Activated CD8-positive, alpha-beta memory T cell treated with anti-CD3 and anti-CD28 coated beads, Interleukin-2, amount 50 U/mL, for 1 hour (primary cell): ENCODE measurements around the gene MS4A7.
"Not testable (repeated sequence)": the region's sequence is repeated elsewhere in the genome, so short reads cannot be mapped to it uniquely, and the experiment has no call there.

Experiments
- DNase-seq: peaks from one replicate; pipeline ENCODE4 v3.0.0-alpha.2; 2020; ENCODE audit errors: extremely low read depth

The MS4A7 gene, protein sequence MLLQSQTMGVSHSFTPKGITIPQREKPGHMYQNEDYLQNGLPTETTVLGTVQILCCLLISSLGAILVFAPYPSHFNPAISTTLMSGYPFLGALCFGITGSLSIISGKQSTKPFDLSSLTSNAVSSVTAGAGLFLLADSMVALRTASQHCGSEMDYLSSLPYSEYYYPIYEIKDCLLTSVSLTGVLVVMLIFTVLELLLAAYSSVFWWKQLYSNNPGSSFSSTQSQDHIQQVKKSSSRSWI

DNA sequence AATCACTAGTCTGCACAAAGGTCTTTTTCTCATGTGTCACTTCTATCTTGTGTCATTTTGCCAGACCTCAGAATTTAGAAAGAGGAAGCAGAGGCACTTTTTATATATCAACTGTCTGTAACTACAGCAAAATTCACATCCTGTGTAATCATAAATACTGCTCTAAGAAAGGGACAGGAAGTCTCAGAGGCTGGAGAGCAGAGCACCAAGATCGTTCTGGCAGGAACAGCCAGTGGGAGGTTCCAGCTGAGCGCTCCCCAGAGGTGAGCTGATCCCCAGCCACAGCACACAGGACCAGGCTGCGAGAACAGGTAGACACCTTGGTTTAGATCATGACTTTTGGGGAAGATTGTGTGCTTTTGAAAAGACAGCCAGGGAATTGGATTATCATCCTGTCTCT lies at the start of gene MS4A7:
TSS of gene MS4A7 (plus strand) at position 179 of the 400 bp plus-strand sequence. CDS start 4,610 bp downstream, outside the sequence.
- DNase-seq, result no peak

DNA sequence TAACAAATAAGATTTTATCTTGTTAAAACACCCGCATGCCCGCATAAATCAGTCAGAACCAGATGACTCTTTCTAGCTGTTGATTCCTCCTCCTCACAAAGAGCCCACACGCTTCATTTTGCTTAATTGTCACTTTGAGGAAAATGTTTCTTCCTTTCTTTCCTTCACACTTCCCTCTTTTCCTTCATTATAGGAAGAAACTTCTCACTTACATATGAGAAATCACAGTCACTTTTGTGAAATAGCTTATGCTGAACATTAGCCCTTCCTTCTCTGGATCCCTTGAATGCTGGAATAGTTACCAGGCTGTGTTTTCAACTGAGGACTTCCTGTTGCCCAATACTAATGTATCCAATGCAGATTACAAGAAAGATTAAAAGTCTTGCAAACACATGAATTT lies 45.5 kb upstream of the MS4A7 start:
- no peak for DNase-seq

DNA sequence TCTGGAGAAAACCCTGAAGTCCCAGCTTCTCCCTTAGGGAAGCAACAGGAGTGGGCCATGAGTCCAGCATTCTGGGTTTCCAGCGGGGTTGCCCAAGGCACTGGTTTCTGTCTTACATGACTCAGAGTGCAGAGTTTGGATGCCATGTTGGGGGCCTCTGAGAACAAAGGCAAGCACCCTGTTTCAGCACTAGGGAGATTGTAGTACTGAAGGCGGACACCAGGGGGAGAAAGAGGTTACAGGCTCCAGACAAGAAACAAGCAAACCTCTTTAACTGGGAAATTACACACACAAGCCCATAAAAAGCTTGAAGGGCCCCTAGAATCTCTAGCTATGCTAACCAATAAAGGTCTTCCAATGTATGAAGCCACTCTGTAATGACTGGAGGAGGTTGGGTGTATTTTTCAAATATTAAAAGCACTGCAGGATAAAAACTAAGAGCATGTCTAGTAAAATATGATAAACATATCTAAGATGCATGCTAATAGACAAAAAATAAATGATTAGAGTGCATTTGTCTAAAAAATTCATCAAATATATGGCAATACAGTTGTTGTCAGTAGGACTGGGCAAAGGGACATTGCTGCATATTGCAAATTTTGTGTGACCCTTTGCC lies 44.2 kb upstream of the MS4A7 start:
- no peak for DNase-seq

DNA sequence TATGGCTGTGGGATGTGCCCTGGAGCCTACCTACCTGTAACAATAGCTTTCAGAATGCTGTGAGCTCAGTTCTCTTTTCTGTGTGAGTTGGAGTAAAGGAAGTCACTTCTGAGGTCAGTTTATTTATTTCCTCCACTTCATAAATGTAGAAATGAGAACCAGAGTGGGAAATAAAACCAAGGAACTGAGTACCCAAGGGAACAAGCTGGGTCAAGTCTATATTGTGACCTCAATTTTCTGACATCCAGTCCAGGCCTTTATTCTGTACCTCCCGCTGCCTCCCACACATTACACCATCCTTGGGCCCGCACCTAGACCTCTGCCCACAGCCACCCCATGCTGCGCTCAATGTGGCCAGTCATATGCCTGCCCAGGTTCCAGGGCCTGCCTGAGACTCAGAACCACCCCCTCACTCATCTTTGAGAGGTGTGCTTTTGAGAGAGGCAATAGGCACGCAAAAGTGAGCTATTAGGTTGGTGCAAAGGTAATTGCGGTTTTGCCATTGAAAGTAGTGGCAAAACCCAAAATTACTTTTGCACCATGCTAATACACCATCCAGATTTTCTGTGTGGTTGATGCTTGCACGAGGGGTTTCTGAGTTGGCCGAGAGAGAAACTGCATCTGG lies 41.5 kb upstream of the MS4A7 start:
- no peak for DNase-seq

DNA sequence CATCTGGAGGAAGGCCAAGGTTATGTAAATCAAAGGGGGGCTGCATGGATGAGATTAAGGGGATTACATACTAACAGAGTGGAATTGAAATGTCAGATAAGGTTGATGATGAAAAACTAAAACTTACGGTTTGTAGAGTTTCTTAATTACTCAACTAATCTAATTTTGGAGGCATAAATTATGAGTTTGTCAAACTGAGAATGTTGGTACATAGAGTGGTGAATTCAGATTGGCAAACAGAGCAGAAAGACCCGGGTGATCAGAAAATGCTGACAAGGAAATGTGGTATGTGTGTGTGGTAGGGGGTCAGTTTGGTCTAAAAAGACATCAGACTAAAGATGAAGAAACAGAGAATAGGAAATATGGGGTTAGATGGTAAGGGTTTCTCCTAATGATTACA lies 40.3 kb upstream of the MS4A7 start:
- DNase-seq, result no peak

DNA sequence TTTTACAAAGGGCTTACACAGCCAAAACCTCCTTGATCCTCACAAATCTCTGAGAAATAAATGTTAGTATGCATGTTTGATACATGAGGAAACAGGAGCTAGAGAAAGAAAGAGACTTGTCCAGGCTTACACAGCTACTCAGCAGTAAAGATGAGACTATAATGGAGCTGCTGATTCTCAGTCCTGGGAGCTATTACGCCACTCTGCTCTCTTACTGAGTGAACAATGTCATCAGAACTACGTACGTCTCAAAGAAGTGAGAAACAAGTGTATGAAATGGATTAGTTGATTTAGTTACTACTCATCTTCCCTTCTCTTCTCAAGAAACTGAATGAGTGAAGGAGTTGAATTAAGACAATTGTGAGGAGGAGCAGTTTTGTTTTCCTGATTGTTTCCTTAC lies 39.0 kb upstream of the MS4A7 start:
- DNase-seq, result no peak

DNA sequence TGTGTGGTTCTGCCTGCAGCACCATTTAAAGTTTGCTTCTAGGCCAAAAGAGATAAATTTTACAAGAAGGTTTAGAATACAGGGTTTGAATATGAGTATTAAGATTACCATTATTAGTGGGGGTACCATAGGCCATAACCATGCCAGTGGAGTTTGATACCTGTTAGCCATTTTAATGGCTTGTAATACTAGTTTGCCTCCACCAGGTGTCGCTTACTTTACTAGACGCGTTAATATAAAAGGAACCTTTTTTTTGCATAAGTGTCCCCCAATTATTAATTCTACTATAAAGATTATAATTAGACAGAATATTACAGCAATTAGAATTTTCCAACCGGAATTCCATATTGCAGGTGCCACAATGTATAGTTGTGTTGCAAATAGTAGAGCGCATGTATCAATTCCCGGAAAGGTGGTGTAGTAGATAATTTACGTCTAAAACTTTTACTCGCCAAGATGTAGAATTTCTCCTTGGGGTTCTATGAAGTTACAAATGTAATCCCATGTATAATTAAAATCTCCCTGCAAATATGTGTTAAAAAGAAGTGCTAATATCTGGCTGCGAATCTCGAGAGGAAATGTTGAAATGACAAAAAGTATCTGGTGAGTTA lies 35.1 kb upstream of the MS4A7 start:
- no peak for DNase-seq

DNA sequence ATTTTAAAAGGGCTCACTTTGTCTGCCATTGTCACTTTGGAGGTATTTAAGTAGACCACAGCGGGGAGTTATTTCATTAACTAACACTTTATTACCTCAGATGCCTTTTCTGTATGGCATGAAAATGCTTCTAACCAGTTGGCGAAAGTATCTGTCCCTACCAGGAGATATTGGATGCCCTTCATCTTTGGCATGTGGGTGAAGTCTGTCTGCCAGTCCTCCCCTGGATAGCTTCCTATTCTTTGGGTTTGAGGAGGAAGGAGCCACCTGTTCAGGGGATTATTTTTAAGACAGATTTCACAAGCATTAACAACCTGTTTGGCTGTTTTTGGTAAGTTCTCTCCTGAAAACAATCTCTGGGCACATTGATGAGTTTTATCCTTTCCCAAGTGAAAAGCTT lies 34.2 kb upstream of the MS4A7 start:
- no peak for DNase-seq

DNA sequence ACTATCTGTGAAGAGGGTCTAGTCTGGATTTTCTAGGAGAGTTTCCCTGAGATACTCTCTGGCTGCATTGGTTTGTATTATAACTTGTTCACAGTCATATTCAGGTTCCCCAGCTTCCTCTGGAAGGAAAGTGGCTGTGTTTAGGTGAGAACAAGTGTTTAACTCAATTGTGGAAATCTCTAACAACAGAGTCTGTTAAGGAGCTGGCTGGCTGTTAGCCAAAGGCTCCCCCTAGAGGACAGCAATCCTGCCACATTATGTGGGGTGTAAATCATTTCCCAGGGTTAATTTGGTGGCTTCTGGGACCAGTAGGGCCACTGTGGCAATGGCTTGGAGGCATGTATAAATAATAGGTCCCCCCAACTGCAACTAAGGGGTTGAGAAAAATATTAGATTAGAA lies 32.8 kb upstream of the MS4A7 start:
- no peak for DNase-seq

DNA sequence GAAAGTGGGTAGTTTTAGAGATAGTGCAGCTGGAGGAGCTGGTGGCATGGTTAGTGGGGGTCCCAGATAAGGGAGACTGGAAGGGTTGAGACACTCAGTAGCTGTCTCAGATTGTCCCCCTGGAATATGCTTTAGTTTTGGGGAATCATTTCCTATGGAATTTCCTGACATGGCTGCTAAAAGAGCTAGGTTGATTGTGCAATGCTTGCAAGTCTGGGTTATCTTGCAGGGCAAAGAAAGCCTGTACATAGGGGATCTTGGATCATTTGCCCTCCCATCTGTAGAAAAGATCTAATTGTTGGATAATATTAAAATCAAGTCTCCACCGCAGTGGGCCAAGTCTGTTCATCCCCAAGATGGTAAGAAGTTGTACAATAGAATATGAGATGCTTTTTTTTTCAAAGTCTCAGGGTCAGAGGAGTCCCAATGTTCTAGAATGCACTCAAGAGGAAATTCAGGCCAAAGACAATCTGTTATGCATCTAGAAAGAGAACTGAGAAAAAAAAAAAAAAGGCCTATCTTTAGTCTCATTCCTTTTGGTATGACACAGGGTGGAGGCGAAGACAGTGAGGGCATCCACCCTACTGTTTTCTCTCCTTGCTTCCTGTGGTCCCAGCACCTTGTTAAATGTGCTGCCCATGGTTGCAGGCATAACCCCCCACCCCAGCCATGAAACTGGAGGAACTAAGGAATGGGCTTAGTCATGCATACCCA lies 31.1 kb upstream of the MS4A7 start:
- no peak for DNase-seq

DNA sequence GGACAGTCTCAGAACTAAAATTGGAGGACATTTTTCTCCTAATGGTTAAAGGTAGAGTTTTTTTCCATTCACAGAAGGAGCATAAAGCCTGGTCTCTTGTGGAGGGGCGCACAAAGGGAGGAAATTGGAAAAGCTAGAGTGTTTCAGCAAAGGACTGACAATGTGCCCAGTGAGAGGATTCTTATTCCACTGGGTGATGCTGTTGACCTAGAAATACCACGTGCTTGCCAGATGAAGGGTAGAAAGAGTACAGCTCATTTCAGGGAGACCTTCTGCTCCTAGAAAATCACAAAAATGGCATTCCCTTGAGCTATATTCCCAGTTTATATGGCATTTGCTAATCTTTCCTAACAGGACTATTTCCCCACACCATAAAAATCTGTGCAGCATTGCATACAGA lies 30.2 kb upstream of the MS4A7 start:
- no peak for DNase-seq

DNA sequence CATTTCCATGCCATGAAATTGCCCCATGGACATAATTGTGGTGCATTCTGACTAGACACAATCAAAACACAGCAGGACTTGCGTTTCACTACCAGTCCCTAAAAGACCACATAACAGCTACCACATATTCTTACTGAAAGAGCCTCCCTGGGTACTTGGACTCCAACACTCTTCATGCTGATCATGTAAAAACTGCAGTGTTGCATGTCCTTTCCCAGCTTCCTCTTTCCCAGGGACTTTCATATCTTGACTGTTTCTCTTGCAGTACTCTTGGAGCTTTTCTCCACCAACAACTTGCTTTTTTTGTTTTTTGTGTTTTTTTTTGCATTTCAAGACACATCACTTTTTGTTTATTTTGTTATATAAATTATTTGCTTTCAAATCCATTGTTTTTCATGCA lies 28.3 kb upstream of the MS4A7 start:
- no peak for DNase-seq

DNA sequence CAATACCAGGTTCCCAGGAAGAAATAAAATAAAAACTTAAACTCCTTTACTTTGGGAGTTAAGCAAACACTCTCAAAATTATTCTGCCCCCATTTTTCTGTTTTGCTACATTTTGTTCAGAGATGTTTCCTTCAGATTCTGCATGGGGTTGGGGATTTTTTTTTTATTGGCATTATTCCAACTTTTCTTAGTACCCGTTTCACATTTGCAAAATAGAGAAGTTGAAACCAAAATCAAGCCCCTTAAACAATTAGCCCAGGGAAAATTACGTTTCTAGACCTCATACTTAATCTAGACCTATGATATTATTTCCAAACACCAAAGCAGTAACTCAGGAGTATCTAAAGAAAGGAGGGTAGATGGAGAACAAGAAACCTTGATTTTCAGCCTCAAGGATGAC lies 20.6 kb upstream of the MS4A7 start:
- DNase-seq, result no peak

DNA sequence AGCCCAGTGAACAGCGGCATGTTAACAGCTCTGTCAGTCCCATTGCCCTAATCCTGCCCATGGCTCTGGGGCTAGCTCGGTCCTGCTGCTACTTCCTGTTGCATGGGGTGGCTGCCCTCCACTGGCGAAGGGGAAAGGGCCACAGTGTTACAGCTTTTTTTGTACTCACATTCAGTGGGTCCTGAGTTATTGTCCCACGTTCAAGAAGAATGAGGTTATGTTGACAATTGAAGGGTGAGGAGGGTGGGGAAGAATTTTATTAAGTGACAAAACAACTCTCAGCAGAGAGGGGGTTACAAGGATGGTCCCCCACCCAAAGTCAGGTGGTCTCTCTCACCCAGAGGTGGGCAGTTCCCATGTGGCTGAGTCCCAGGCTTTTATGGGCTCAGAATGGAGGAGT lies 17.7 kb upstream of the MS4A7 start:
- no peak for DNase-seq

DNA sequence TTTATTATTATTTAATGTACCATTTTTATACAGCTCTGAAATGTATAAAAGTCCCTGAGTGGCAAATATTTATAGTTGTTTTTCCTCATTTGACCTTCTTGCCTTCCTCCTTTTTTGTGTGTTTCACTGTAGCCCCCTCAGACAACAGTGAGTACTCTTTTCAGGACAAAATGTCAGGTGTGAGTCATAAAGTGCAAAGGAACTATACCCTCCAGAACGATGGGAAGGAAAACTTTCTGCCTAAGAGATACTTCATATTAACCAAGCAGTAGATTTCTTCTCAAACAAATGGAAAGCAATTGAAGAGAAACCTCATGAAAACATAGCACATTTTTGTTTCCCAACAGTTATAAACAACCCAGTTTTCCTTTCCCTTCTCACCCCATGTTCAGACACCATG lies 16.1 kb upstream of the MS4A7 start:
- DNase-seq, result no peak

DNA sequence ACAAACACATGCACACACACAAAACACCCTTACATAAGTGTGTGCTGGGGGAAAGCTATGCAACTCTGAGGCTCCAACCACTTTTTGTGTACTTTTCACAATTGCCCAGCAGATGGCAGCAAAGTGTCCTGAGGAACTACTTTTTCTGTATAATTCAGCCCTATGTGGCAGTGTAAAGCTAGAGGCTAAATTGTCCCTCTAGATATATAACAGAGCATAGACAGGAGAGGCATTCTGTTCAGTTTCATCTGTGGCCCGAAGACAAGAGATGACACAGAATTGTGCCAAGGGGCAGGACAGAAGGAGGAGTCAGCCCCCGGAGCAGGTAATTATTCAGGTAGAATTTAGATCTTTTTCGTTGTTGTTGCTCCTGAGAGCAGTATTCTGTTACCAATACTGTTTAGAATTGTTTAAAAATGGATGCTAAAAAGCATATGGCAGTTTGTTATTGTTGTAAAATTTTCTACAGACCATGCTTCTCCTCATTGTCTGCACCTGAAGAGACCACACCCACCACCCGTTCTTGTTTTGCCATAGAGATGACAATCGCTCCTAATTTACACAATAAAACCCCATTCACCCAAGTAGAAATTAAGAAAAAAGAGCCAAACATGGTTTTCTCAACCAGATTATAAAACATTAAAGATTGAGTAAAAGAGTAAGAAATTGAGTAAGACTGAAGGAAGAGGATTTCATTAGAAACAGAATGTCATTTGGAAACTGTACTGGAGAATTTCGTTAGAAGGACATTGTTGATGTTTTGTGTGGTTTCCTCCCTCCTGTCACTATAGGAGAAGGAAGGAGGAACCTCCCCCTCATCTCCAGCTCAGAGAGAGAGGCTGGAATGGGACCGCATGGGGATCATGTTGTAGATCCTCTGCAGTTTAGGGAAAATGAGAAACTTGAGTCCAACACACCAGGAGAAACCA lies 14.5 kb upstream of the MS4A7 start:
- peak; percentile 5 for DNase-seq

DNA sequence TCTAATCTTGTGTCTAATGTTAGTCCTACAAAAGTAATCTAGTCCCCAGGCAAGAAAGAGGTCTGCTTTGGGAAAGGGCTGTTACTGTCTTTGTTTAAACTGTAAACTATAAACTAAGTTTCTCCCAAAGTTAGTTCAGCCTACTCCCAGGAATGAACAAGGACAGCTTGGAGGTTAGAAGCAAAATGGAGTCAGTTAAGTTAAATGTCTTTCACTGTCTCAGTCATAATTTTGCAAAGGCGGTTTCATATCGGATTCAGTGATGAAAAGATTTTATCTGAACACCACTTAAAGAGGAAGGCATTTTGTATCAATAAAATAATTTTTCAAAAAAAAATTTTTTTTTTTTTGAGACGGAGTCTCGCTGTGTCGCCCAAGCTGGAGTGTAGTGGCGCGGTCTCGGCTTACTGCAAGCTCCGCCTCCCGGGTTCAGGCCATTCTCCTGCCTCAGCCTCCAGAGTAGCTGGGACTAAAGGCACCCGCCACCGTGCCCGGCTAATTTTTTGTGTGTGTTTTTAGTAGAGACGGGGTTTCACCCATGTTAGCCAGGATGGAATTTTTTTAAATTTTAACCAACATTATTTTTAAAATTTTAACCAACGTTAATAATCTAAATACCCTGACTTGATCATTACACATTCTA lies 11.9 kb upstream of the MS4A7 start:
- not testable (repeated sequence) for DNase-seq

DNA sequence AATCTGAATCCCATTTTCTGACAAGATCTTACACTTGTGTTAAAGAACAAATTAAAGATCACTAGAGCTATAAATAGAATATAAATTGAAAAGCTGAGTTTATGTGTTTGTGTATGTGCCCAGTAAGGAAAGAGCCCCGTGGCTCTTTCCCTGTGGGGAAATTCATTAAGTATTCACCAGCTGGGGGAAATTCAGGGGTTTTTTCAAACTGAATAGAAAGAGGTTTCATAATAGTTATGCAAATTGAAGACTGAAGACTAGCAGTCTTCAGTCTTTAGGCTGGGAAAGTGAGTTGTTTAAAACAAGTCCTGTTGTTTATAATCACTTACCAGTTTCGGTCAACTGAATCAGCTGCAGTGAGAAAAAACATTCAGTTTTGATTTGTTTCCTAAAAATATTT lies 11.3 kb upstream of the MS4A7 start:
- no peak for DNase-seq

DNA sequence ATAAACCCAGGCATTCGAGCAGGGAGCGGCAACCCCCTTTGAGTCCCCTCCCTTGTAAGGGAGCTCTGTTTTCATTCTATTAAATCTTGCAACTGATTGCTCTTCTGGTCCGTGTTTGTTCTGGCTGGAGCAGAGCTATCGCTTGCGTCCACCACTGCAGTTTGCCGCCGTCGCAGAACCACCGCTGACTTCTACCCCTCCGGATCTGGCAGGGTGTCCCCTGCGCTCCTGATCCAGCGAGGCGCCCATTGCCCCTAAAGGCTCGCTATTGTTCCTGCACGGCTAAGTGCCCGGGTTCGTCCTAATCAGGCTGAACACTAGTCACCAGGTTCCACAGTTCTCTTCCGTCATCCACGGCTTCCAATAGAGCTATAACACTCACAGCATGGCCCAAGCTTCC lies 10.4 kb upstream of the MS4A7 start:
- DNase-seq, result no peak

DNA sequence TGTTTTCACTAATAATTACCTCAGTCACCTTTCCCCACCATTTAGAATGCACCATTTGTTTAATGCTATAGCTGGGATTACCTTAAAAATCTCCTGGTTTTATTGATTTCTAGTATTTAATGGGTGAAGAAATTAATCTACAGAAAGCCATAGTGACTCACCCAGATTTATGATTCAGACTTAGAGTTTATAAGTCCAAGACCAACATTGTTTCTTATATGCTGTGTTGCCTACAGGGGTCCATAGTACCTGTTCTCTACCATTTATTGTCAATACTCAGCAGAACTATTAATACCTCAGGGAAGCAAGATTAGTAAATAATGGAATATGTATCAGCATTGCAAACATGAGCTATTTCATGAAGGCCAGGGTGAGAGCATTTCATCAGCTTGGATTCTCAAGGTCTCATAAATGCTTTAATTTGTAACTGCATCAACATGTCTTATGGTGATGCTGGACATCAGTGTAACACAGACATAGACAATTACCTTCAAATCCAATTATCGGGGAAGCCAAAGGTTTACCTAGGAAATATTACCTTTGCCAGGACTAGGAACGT lies 8.0 kb upstream of the MS4A7 start:
- DNase-seq, result no peak
